ENCODE data around the gene COMMD1.
"Not testable (repeated sequence)": the region's sequence is repeated elsewhere in the genome, so short reads cannot be mapped to it uniquely, and the experiment has no call there.

The COMMD1 gene

GRCh38 chr2:62030902-62031301 lies 125.4 kb downstream of the COMMD1 start:
- no peak for DNase-seq (ENCODE audit: low spot score)

- DNase-seq (ENCODE audit: low spot score) = no peak
Measured at GRCh38 chr2:62032096-62032495, 126.6 kb downstream of the COMMD1 start.

- no peak for DNase-seq (ENCODE audit: low spot score)
Measured at GRCh38 chr2:62034715-62035114, 129.2 kb downstream of the COMMD1 start.

- no peak for DNase-seq (ENCODE audit: low spot score)
Measured at GRCh38 chr2:62036229-62036628, 130.8 kb downstream of the COMMD1 start.

- DNase-seq (ENCODE audit: low spot score) = no peak
Measured at GRCh38 chr2:62036761-62037250, 131.3 kb downstream of the COMMD1 start.

- no peak for DNase-seq (ENCODE audit: low spot score)
Measured at GRCh38 chr2:62038975-62039771, 133.7 kb downstream of the COMMD1 start.

- DNase-seq (ENCODE audit: low spot score) = no peak
Measured at GRCh38 chr2:62040926-62041325, 135.5 kb downstream of the COMMD1 start.

- not testable (repeated sequence) for DNase-seq (ENCODE audit: low spot score)
Measured at GRCh38 chr2:62041701-62042385, 136.4 kb downstream of the COMMD1 start.

- DNase-seq (ENCODE audit: low spot score) = no peak
Measured at GRCh38 chr2:62042400-62042799, 136.9 kb downstream of the COMMD1 start.

- DNase-seq (ENCODE audit: low spot score) = no peak
Measured at GRCh38 chr2:62042944-62043343, 137.5 kb downstream of the COMMD1 start.

- no peak for DNase-seq (ENCODE audit: low spot score)
Measured at GRCh38 chr2:62045017-62045543, 139.6 kb downstream of the COMMD1 start.

GRCh38 chr2:62046141-62046540 lies 140.7 kb downstream of the COMMD1 start:
- no peak for DNase-seq (ENCODE audit: low spot score)

GRCh38 chr2:62050456-62051045 lies 145.1 kb downstream of the COMMD1 start:
- DNase-seq (ENCODE audit: low spot score) = no peak

GRCh38 chr2:62054029-62054791 lies 148.7 kb downstream of the COMMD1 start:
- DNase-seq (ENCODE audit: low spot score) = no peak

GRCh38 chr2:62054916-62055450 lies 149.5 kb downstream of the COMMD1 start:
- DNase-seq (ENCODE audit: low spot score) = peak; percentile 31

- no peak for DNase-seq (ENCODE audit: low spot score)
Measured at GRCh38 chr2:62055724-62056336, 150.4 kb downstream of the COMMD1 start.

GRCh38 chr2:62056341-62056740 lies 150.9 kb downstream of the COMMD1 start:
- DNase-seq (ENCODE audit: low spot score) = no peak

- no peak for DNase-seq (ENCODE audit: low spot score)
Measured at GRCh38 chr2:62065243-62065642, 159.8 kb downstream of the COMMD1 start.

- DNase-seq (ENCODE audit: low spot score) = no peak
Measured at GRCh38 chr2:62071126-62071598, 165.7 kb downstream of the COMMD1 start.

- DNase-seq (ENCODE audit: low spot score) = no peak
Measured at GRCh38 chr2:62071760-62072680, 166.5 kb downstream of the COMMD1 start.

Measured in hematopoietic multipotent progenitor cell treated with erythropoietin and hydrocortisone succinate and interleukin-3 and kit ligand, for 15 days (in vitro differentiated cells).